Activated CD8-positive, alpha-beta T cell treated with anti-CD3 and anti-CD28 coated beads for 36 hours (primary cell): ENCODE data around the gene FOXD4L3. TPM values are rescaled to one million over a fixed set of nuclear protein-coding genes. Genes with fewer than 3 reads are reported as not detected.
"Not testable (repeated sequence)": the region's sequence is repeated elsewhere in the genome, so short reads cannot be mapped to it uniquely, and the experiment has no call there.

Experiments used
- ATAC-seq: fragments of 200-7000 bp; cut with Tn5 transposase; one replicate; pipeline ENCODE4 v1.10.0; 2021; ENCODE audit warnings: mild to moderate bottlenecking, moderate library complexity
- CTCF ChIA-PET: fragments of 350-600 bp; sonication (Branson Sonifier 250); formaldehyde crosslinking; loops from one replicate; lab custom pipeline; 2021; ENCODE audit warnings: antibody characterized with exemption; lab: Charles Lee
- POLR2A ChIA-PET: fragments of 350-600 bp; sonication (Branson Sonifier 250); formaldehyde crosslinking; loops from one replicate; lab custom pipeline; 2021; ENCODE audit warnings: antibody characterized with exemption; lab: Charles Lee
- DNase-seq: peaks from one replicate; pipeline ENCODE4 v3.0.0-alpha.2; 2020
- H3K27ac Mint-ChIP-seq: one replicate; pipeline ENCODE4 v1.8.0; 2021; ENCODE audit warnings: mild to moderate bottlenecking, mixed read lengths
- H3K27me3 Mint-ChIP-seq: one replicate; pipeline ENCODE4 v1.8.0; 2021; ENCODE audit warnings: mixed read lengths
- H3K36me3 Mint-ChIP-seq: one replicate; pipeline ENCODE4 v1.8.0; 2021; ENCODE audit warnings: low read depth, mixed read lengths
- H3K4me1 Mint-ChIP-seq: one replicate; pipeline ENCODE4 v1.8.0; 2021; ENCODE audit warnings: low read depth, mixed read lengths
- H3K4me3 Mint-ChIP-seq: one replicate; pipeline ENCODE4 v1.8.0; 2021; ENCODE audit warnings: mild to moderate bottlenecking, moderate library complexity, mixed read lengths
- H3K9me3 Mint-ChIP-seq: one replicate; pipeline ENCODE4 v1.8.0; 2021; ENCODE audit warnings: mixed read lengths
- intact Hi-C: fragments of 100-400 bp; cut with micrococcal nuclease; formaldehyde crosslinking; loops from one replicate; pipeline ENCODE4 v1.10.0; 2022
- total RNA-seq, 2 experiments: library from RNA; stranded (reverse); gene quantifications; one replicate each; pipeline ENCODE4 v1.2.3, GENCODE V29; 2021

The FOXD4L3 gene
- total RNA-seq, 2 experiments from 2014 or later, result 0.14 TPM; not detected in 1

DNA sequence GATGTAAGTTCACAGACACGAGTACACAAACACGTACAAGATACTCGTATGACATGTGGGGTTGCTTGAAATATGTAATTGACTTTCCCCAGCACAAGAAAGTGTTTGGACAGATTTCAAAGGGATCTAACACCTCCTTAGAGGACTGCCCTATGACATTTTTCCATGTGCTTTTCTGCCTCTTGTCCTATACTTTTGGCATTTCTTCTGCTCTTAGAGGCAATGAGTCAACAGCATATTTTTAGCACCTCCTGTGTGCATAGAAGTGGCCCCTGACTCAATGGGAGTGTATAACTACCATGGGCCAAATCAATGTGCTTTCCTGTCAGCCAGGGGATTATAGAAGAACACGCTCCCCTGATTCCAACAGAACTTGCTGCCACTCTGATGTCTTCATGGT is 49.0 kb downstream of the FOXD4L3 start:
- POLR2A ChIA-PET, H3K36me3 Mint-ChIP-seq, intact Hi-C loops, H3K9me3 Mint-ChIP-seq, H3K4me1 Mint-ChIP-seq, ATAC-seq, CTCF ChIA-PET, H3K27me3 Mint-ChIP-seq, DNase-seq, H3K4me3 Mint-ChIP-seq, H3K27ac Mint-ChIP-seq: not testable (repeated sequence)

Other genes with a start within 250 kb of the FOXD4L3 start
- gene ZNG1C, start 60.9 kb upstream of the FOXD4L3 start, total RNA-seq, result 10 to 100 TPM; 43.7 to 57.8 TPM
- not detected for gene PGM5, start 53.7 kb downstream of the FOXD4L3 start, total RNA-seq
- not detected for gene TMEM252, start 238.0 kb downstream of the FOXD4L3 start, total RNA-seq